NCI-H2227 treated with DMSO at 0.1 percent for 48 hours (cell line): Measurements from ENCODE around the gene EXD2.
"Not testable (repeated sequence)": the region's sequence is repeated elsewhere in the genome, so short reads cannot be mapped to it uniquely, and the experiment has no call there.

Source experiments
- DNase-seq: peaks from one replicate; lab custom pipeline; 2025; lab: John Stamatoyannopoulos, UW

Gene EXD2

GRCh38 chr14:69191340-69192111, at the start of gene EXD2:
TSS of gene EXD2 (plus strand) at chr14:69191498. CDS start at chr14:69209471, 17,973 bp downstream.
- peak; percentile 87 for DNase-seq

GRCh38 chr14:69141550-69141949, 49.7 kb upstream of the EXD2 start:
- DNase-seq = no peak

GRCh38 chr14:69142101-69142500, 49.2 kb upstream of the EXD2 start:
- DNase-seq = no peak

GRCh38 chr14:69149461-69150244, 41.6 kb upstream of the EXD2 start:
- no peak for DNase-seq

- peak; percentile 53 for DNase-seq
Measured at GRCh38 chr14:69151458-69152180, 39.7 kb upstream of the EXD2 start.

- no peak for DNase-seq
Measured at GRCh38 chr14:69152181-69152901, 39.0 kb upstream of the EXD2 start.

GRCh38 chr14:69152902-69153151, 38.5 kb upstream of the EXD2 start, which contains the start of gene DCAF5:
TSS of gene DCAF5 (minus strand) at chr14:69153119. CDS start at chr14:69152978, 141 bp downstream.
- DNase-seq = peak; percentile 88

GRCh38 chr14:69153152-69153872, 38.0 kb upstream of the EXD2 start:
- no peak for DNase-seq

- DNase-seq = peak; percentile 61
Measured at GRCh38 chr14:69153873-69154270, 37.4 kb upstream of the EXD2 start.

GRCh38 chr14:69154779-69155178, 36.5 kb upstream of the EXD2 start:
- no peak for DNase-seq

GRCh38 chr14:69156224-69156623, 35.1 kb upstream of the EXD2 start:
- no peak for DNase-seq

GRCh38 chr14:69161590-69161989, 29.7 kb upstream of the EXD2 start:
- no peak for DNase-seq

- not testable (repeated sequence) for DNase-seq
Measured at GRCh38 chr14:69165787-69166186, 25.5 kb upstream of the EXD2 start.

- no peak for DNase-seq
Measured at GRCh38 chr14:69170839-69171238, 20.5 kb upstream of the EXD2 start.

- DNase-seq = no peak
Measured at GRCh38 chr14:69171569-69171968, 19.7 kb upstream of the EXD2 start.

GRCh38 chr14:69175130-69175529, 16.2 kb upstream of the EXD2 start:
- no peak for DNase-seq

- DNase-seq = no peak
Measured at GRCh38 chr14:69181491-69181890, 9.8 kb upstream of the EXD2 start.

GRCh38 chr14:69182580-69182979, 8.7 kb upstream of the EXD2 start:
- DNase-seq = not testable (repeated sequence)

- no peak for DNase-seq
Measured at GRCh38 chr14:69183735-69184134, 7.6 kb upstream of the EXD2 start.

GRCh38 chr14:69190191-69190590, 1.1 kb upstream of the EXD2 start:
- DNase-seq = no peak

- no peak for DNase-seq
Measured at GRCh38 chr14:69193721-69194120, 2.4 kb downstream of the EXD2 start.
